ENCODE data around the gene METTL23. TPM values are rescaled to one million over a fixed set of nuclear protein-coding genes. Genes with fewer than 3 reads are reported as not detected.

METTL23 gene
- 14.8 TPM for total RNA-seq

DNA sequence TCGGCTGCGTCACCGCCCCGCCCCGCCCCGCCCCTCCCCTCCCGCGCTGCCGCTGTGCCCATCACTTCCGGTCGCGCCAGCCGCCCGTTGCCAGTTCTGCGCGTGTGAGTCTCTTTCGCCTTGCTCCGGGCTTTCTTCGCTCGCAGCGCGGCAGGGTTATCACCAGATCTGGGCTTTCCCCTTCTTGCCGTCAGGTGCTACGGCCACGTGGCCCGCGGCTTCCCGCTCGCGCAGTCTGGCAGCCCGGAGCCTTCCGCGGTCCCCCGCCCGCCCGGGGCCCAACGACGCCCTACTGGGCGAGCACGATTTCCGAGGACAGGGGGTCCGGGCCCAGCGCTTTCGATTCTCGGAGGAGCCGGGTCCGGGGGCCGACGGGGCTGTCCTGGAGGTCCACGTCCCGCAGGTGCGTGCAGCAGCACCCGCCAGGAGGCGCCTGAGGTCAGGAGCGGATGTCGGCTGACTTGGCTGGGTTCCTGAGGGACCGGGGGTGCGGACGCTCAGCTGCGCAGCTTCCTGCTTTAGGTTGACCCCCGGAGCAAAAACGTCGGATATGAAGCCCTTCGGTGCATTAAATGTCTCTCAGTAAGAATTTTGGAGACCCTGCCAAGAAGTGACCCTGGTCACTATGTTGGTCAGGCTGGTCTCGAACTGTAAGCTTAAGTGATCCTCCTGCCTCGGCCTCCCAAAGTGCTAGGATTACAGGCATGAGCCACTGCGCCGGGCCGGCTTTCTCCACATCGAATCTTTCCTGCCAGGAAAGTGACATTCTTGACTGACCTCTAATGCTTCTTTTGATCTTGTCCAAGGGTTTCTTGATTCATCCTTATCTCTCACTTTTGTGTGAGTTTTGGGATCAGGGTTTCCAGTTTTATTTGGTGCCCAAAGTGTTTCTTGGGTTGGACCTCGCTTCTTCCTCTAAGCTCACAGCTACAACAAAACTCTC is at the start of gene METTL23:
METTL23 (plus strand) TSS at position 64 of the 943 bp plus-strand sequence. CDS start 2,872 bp downstream, outside the sequence.

DNA sequence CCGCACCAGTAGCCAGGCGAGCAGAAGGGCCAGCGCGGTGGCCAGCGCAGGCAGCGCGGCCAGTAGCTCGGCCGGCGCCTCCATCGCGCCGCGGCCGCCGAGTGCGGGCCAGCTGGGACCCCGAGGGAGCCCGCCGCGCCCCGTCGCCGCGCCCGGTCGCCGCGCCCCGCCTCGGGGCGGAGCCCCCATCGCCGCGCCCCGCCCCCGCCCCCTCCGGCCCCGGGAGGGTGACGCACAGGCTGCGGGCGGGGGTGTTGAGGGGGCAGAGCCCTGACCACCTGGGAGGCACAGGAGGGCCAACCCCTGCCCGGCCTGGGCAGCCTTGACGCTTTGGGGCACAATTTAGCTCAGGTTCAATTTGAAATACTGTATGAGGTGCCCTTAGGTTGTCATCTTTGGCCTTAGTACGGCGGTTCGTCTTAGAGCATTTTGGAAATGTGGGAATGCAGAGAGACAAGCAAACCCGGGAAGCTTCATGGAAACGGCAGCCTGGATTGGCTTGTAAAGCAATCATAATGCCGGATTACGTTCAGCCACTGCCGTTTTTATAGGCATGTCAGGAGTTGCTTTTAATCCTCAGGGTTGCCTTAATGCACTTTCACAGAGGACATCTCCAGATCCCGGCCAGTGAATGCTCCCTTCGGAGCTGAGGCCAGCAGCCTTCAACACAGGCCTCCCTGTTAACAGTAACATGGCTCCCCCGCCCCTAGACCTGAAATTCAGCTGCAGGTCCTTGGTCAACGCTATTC is 15.6 kb upstream of the METTL23 start, which contains the start of gene MXRA7:
MXRA7 (minus strand) TSS at position 103 of the 749 bp plus-strand sequence; CDS start at position 84, 19 bp downstream.

GRCh38 chr17:76726231-76726775 is 336 bp upstream of the METTL23 start, which contains the start of gene JMJD6:
Gene JMJD6, minus strand, starts transcription at chr17:76726606. Its CDS starts 131 bp downstream, at chr17:76726475.

DNA sequence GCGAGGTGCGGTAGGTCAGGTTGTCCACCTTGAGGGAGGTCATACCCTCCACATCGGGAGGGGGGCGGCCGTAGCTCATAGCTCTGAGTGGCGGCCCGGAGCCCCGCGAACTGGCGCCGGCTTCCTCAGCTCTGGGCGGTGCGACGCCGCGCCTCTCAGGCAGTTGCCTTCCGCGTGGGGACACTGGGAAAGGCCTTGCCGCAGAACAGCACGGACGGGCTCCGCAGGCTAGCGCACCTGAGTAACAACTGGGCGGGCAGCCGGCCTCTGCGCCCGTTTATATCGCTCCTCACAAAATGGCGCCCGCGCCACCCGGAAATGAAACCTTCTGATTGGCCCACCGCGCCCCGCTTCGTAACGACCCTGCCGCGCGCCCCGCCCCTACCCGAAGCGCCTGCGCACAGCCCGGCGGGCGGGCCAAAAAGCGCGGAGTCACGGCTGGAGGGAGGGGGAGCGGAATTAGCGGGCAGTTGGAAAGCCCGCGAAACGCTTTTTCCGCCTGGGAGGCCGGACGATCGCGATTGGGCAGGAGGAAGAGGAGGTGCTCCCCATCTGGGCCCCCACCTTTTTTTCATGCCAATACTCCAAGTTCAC is 10.5 kb downstream of the METTL23 start, which contains the start of gene SRSF2:
SRSF2 (minus strand) TSS at position 250 of the 594 bp plus-strand sequence; CDS start at position 79, 171 bp downstream.

GRCh38 chr17:76737676-76738467 is 11.2 kb downstream of the METTL23 start, which contains the start of gene MFSD11:
Gene MFSD11, plus strand, starts transcription at chr17:76738119. Its CDS starts 234 bp downstream, at chr17:76738353.

Small RNAs within 50 kb of the gene (small RNA-seq; reads per million reads assigned to genes)
- gene AC005837.3: not detected
- not detected for gene RF02271
- gene RNU6-97P: not detected
- 5.7 reads per million, percentile 92 among the genes with 10 or more reads in this experiment for gene RNY4P36

Other genes with a start within 250 kb of the METTL23 start
- gene RHBDF2, start 225.4 kb upstream of the METTL23 start, total RNA-seq: 3.2 TPM
- gene CYGB, start 189.1 kb upstream of the METTL23 start, total RNA-seq: 8.3 TPM
- gene PRCD, start 186.8 kb upstream of the METTL23 start, total RNA-seq: 5.3 TPM
- gene ST6GALNAC2, start 141.0 kb upstream of the METTL23 start, total RNA-seq: 2.1 TPM
- gene ST6GALNAC1, start 83.1 kb upstream of the METTL23 start, total RNA-seq: 0.69 TPM
- gene MXRA7, start 15.9 kb upstream of the METTL23 start, total RNA-seq: 87.9 TPM
- gene JMJD6, start 233 bp upstream of the METTL23 start, total RNA-seq: 19.1 TPM
- 98.0 TPM for gene SRSF2, start 10.5 kb downstream of the METTL23 start, total RNA-seq
- 84.2 TPM for gene MFSD11, start 11.3 kb downstream of the METTL23 start, total RNA-seq
- gene MGAT5B, start 141.6 kb downstream of the METTL23 start, total RNA-seq: 29.8 TPM